ENCODE measurements around the gene RAB23.

GRCh38 chr6:57243954-57244353 is 21.8 kb upstream of the RAB23 start:
- no peak for TF ChIP-seq POLR2AphosphoS5 (IDR thresholded peaks at IDR 0.05)
- no peak for TF ChIP-seq EP300 (IDR thresholded peaks at IDR 0.05)
- TF ChIP-seq, protein P1, sequence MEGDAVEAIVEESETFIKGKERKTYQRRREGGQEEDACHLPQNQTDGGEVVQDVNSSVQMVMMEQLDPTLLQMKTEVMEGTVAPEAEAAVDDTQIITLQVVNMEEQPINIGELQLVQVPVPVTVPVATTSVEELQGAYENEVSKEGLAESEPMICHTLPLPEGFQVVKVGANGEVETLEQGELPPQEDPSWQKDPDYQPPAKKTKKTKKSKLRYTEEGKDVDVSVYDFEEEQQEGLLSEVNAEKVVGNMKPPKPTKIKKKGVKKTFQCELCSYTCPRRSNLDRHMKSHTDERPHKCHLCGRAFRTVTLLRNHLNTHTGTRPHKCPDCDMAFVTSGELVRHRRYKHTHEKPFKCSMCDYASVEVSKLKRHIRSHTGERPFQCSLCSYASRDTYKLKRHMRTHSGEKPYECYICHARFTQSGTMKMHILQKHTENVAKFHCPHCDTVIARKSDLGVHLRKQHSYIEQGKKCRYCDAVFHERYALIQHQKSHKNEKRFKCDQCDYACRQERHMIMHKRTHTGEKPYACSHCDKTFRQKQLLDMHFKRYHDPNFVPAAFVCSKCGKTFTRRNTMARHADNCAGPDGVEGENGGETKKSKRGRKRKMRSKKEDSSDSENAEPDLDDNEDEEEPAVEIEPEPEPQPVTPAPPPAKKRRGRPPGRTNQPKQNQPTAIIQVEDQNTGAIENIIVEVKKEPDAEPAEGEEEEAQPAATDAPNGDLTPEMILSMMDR (IDR thresholded peaks at IDR 0.05): no peak
- no peak for TF ChIP-seq POLR2A (IDR thresholded peaks at IDR 0.05; ENCODE audit: low read depth)
